ENCODE results near the gene COMT.

COMT gene

DNA sequence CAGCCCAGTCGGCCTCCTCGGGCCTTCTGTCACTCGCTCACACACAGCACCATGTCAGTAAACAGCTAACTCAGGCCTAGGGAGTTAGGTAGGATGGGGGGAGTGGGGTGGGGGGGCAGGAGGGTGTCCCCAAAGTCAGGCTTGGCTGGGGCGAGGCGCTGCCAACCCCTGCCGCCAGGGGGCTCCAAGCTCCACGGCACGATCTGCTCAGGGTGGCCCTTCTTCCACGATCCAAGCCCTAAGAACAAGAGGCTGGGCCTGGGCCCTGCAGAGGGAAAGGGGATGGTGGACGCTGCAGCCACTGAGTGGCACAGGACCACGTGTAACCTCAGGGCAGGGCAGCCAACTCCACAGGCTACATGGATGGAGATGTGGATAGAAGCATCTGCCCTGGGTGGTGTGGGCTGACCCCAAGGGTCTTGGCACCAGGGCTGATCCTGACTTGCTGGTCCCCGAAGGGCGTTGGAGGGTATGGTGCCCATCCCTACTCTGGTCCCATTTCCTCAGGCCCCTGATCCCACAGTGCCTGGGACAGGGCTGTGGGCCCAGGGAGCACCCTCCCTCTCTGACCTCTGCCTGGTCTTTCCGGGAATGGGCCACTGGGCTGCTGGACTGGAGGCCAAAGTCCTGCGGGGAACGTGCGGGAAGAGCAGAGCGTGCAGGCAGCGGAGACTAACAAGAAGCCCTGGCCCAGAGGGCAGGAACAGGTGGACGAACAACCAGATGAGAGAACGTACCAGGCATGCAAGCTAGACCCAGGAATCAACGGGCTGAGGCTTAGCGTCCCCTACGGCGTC is 29.1 kb downstream of the COMT start:
- Histone ChIP-seq H3K4me3 (replicated peaks; ENCODE audit: insufficient read depth, low read length) (no peak overlapping the region), H3K27ac (replicated peaks) (no peak overlapping the region), H3K27me3 (ENCODE audit: insufficient read depth, poor library complexity, severe bottlenecking) (no peaks in the 10 kb centered on the region)
- TF ChIP-seq, protein P1, sequence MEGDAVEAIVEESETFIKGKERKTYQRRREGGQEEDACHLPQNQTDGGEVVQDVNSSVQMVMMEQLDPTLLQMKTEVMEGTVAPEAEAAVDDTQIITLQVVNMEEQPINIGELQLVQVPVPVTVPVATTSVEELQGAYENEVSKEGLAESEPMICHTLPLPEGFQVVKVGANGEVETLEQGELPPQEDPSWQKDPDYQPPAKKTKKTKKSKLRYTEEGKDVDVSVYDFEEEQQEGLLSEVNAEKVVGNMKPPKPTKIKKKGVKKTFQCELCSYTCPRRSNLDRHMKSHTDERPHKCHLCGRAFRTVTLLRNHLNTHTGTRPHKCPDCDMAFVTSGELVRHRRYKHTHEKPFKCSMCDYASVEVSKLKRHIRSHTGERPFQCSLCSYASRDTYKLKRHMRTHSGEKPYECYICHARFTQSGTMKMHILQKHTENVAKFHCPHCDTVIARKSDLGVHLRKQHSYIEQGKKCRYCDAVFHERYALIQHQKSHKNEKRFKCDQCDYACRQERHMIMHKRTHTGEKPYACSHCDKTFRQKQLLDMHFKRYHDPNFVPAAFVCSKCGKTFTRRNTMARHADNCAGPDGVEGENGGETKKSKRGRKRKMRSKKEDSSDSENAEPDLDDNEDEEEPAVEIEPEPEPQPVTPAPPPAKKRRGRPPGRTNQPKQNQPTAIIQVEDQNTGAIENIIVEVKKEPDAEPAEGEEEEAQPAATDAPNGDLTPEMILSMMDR (IDR thresholded peaks at IDR 0.05; ENCODE audit: insufficient read depth, low read length) = peak; percentile 92
- no peak; the same call in 1 of the 2 replicates for TF ChIP-seq POLR2AphosphoS5 (IDR thresholded peaks at IDR 0.05; ENCODE audit: low read depth)
- TF ChIP-seq, protein P2, sequence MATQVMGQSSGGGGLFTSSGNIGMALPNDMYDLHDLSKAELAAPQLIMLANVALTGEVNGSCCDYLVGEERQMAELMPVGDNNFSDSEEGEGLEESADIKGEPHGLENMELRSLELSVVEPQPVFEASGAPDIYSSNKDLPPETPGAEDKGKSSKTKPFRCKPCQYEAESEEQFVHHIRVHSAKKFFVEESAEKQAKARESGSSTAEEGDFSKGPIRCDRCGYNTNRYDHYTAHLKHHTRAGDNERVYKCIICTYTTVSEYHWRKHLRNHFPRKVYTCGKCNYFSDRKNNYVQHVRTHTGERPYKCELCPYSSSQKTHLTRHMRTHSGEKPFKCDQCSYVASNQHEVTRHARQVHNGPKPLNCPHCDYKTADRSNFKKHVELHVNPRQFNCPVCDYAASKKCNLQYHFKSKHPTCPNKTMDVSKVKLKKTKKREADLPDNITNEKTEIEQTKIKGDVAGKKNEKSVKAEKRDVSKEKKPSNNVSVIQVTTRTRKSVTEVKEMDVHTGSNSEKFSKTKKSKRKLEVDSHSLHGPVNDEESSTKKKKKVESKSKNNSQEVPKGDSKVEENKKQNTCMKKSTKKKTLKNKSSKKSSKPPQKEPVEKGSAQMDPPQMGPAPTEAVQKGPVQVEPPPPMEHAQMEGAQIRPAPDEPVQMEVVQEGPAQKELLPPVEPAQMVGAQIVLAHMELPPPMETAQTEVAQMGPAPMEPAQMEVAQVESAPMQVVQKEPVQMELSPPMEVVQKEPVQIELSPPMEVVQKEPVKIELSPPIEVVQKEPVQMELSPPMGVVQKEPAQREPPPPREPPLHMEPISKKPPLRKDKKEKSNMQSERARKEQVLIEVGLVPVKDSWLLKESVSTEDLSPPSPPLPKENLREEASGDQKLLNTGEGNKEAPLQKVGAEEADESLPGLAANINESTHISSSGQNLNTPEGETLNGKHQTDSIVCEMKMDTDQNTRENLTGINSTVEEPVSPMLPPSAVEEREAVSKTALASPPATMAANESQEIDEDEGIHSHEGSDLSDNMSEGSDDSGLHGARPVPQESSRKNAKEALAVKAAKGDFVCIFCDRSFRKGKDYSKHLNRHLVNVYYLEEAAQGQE (IDR thresholded peaks at IDR 0.05; ENCODE audit: insufficient replicate concordance, low read depth) = no peak
- DNase-seq (ENCODE audit: low read depth in 1 of 2, low spot score in 1 of 2) = peak in 1 of 2 experiments; percentile 69

DNA sequence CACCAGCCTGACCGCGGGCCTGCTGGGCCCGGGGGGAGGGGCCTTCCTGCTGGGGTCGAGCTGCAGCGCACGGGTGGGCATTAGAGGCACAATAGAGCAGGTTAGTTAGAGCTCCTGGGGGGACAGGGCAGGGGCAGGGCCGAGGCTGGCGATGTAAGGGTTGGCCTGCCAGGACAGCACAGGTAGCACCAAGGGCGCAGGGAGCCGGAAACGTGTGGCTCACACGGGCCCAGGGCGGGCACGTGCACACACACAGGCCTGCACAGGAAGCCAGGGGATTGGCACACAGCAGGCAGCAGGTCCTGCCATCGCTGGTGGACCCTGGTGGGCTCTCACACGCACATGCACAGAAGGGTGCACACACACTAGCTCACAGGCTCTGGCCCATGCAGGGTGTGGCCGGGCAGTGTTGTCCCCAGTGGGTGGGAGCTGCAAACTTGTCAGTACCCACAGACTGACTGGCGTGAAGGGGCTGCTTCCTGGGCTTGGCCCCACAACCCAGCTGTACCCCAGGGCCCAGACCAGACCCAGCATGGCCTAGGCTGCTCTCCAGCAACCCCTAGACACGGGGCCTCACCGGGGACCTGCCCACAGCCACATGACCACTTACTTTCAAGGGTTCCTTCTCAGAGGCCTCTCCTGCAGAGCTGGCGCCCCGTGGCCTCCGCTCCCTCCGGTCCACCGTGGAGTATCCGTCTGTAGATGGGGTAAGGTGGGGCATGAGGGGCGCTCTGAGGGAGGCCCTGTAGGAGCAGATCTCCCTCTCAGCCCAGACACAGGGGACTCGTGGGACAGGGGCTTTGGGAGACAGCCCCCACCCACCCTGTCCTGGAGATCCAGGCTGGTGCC is 29.9 kb downstream of the COMT start:
- Histone ChIP-seq H3K27ac (replicated peaks) (no peak overlapping the region), H3K4me3 (replicated peaks; ENCODE audit: insufficient read depth, low read length) (no peak overlapping the region), H3K27me3 (ENCODE audit: insufficient read depth, poor library complexity, severe bottlenecking) (no peaks in the 10 kb centered on the region)
- 0 out of 2 replicates have a peak, but pooled peaks have one; percentile 51 for TF ChIP-seq POLR2AphosphoS5 (IDR thresholded peaks at IDR 0.05; ENCODE audit: low read depth)
- TF ChIP-seq, protein P1 (IDR thresholded peaks at IDR 0.05; ENCODE audit: insufficient read depth, low read length) = no peak
- DNase-seq (ENCODE audit: low read depth in 1 of 2, low spot score in 1 of 2) = no peak

DNA sequence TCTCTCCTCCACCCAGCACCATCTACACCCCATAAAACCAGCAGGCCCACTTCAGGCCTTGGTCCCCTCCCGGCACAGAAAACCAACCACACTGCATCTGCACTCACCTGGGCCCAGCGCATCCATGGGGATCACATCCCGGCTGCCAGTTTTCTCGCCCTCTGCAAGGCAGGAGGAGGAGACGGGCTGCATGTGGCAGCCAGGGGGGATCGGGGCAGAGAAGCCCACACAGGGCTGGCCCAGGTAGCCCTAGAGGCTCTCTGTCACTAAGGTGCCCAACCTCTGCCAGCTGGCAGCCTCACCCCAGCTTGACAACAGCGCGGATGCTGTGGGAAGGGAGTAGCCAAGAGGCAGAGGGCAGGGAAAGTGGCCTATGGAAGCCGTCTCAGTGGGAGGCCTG is 30.7 kb downstream of the COMT start:
- Histone ChIP-seq H3K4me3 (replicated peaks; ENCODE audit: insufficient read depth, low read length) (no peak overlapping the region), H3K27ac (replicated peaks) (no peak overlapping the region), H3K27me3 (ENCODE audit: insufficient read depth, poor library complexity, severe bottlenecking) (no peaks in the 10 kb centered on the region)
- no peak for DNase-seq (ENCODE audit: low read depth in 1 of 2, low spot score in 1 of 2)
- TF ChIP-seq GABPA (IDR thresholded peaks at IDR 0.05; ENCODE audit: low read depth) (no peak), SPI1 (IDR thresholded peaks at IDR 0.05; ENCODE audit: borderline replicate concordance, low read depth) (no peak), POLR2AphosphoS5 (IDR thresholded peaks at IDR 0.05; ENCODE audit: low read depth) (no peak; the same call in 1 of the 2 replicates)
- TF ChIP-seq, protein P2 (IDR thresholded peaks at IDR 0.05; ENCODE audit: insufficient replicate concordance, low read depth) = no peak
- TF ChIP-seq, protein P1 (IDR thresholded peaks at IDR 0.05; ENCODE audit: insufficient read depth, low read length) = no peak

Data from HL-60 (cell line).